Kidney (tissue), 14 donors: Measurements from ENCODE around the gene SLC25A40. TPM values are rescaled to one million over a fixed set of nuclear protein-coding genes. Genes with fewer than 3 reads are reported as not detected.

Experiments
- DNase-seq, 5 donors: peaks; one replicate each; pipeline ENCODE4 v3.0.0-alpha.2; 2013 to 2020
- FAIRE-seq: peaks from 2 replicates; lab custom pipeline; 2012; peaks lifted over from hg19 to GRCh38; lab: Jason Lieb, UNC
- H3K27ac ChIP-seq, 2 donors: one replicate each; pipeline ENCODE4 v1.7.0; 2013; ENCODE audit warnings: low read depth in 2 of 2, low read length in 2 of 2, inconsistent platforms in 1 of 2
- H3K27me3 ChIP-seq: one replicate; pipeline ENCODE4 v1.7.1; 2013; ENCODE audit warnings: low read length, inconsistent platforms; ENCODE audit not compliant: control insufficient read depth, insufficient read depth
- H3K36me3 ChIP-seq, 3 donors: one replicate each; pipeline versions ENCODE4 v1.7.0 to v1.7.1; 2013; ENCODE audit warnings: low read length in 3 of 3, control low read depth in 1 of 3, inconsistent platforms in 1 of 3; ENCODE audit not compliant: insufficient read depth in 3 of 3, control insufficient read depth in 2 of 3
- H3K4me1 ChIP-seq, 3 donors: one replicate each; pipeline versions ENCODE4 v1.7.0 to v1.7.1; 2013; ENCODE audit warnings: low read length in 3 of 3, inconsistent platforms in 1 of 3, low read depth in 1 of 3; ENCODE audit not compliant: control insufficient read depth in 2 of 3, insufficient read depth in 2 of 3
- H3K4me3 ChIP-seq, 3 donors: one replicate each; pipeline versions ENCODE4 v1.7.0 to v1.8.1; 2013; ENCODE audit warnings: low read length in 3 of 3, control low read depth in 1 of 3, inconsistent platforms in 1 of 3
- H3K9ac ChIP-seq, 3 donors: one replicate each; pipeline versions ENCODE4 v1.7.0 to v1.7.1; 2013; ENCODE audit warnings: low read length in 3 of 3, control low read depth in 1 of 3, inconsistent platforms in 1 of 3
- H3K9me3 ChIP-seq, 3 donors: one replicate each; pipeline versions ENCODE4 v1.7.0 to v1.7.1; 2013; ENCODE audit warnings: low read length in 3 of 3, control low read depth in 1 of 3, inconsistent platforms in 1 of 3; ENCODE audit not compliant: control insufficient read depth in 2 of 3, insufficient read depth in 1 of 3
- CTCF ChIP-seq: IDR thresholded peaks from 3 replicates; pipeline ENCODE4 v1.5.1; 2012; ENCODE audit warnings: mild to moderate bottlenecking, moderate library complexity, borderline replicate concordance; ENCODE audit not compliant: insufficient read depth; ENCODE audit errors: extremely low read depth
- intact Hi-C: fragments of 100-400 bp; cut with DNase I; formaldehyde crosslinking; loops from one replicate; pipeline ENCODE4 v1.11.1; 2022
- polyA plus RNA-seq: library from polyadenylated mRNA; stranded (reverse); fragments of 350-450 nt; fragmentation: Illumina TruSeq; extraction: RNeasy Lipid Tissue Mini Kit (QIAGEN cat#74804); gene quantifications from one replicate; pipeline ENCODE4 v1.2.3, GENCODE V29; 2014; ENCODE audit warnings: low read depth, low replicate concordance; ENCODE audit not compliant: insufficient read depth
- total RNA-seq: library from RNA; stranded (reverse); fragmentation: NEBNext Ultra II Directional; extraction: Animal tissue kit (Norgen Biotek cat#: 25700); gene quantifications from one replicate; pipeline ENCODE4 v1.2.1, GENCODE V29; 2021
- donor health status: control.
- donor health status: control.
- donor health status: control.
- donor health status: control.
- donor health status: control.
- donor health status: DM: yes; HTN: yes; CAD: no.
- donor health status: Normal renal cell carcinoma (clear cell type).

SLC25A40 gene
- total and polyA plus RNA-seq, 2 donors from 2014 or later = 11.2 to 25.4 TPM

DNA sequence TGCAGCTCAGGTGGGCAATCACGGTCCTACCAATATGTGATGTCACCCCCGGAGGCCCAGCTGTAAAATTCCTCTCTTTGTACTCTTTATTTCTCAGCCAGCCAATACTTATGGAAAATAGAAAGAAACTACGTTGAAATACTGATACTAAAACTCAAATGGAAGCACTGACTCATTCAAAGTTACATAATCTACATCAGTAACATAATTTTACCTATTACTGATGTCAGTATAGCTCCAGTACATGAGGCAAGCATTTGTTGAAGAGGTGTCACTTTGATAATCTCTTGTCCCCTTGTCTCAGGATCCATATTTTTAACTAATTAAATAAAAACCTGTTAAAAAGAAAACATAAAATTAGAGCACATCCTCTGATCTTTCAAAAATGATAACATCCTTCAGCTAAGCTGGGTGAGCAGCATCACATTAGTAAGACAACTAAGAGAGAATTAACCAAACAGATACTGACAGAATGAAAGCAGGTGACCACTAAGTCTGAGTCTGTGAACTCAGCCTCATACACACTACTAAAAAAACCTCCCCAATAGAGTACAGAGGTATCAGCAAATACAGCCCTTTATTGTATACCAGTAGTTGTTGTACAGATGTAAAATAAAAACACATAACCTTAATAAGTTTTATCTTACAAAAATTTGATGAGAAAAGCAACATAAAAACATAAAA lies 17.6 kb downstream of the SLC25A40 start:
- DNase-seq (no peak), FAIRE-seq (no peak)
- Histone ChIP-seq H3K27ac (no peak overlapping the region), H3K27me3 (no peaks in the 10 kb centered on the region), H3K9ac (no peak overlapping the region), H3K36me3 (peaks cover 2 to 9% (median 3%) of the 10 kb centered on the region in 3 donors), H3K4me3 (no peak overlapping the region), H3K4me1 (no peaks in the 10 kb centered on the region), H3K9me3 (no peaks in the 10 kb centered on the region)
- no peak for TF ChIP-seq CTCF
- intact Hi-C loops = no loop called here

GRCh38 chr7:87853237-87853864 lies 22.8 kb downstream of the SLC25A40 start:
- Histone ChIP-seq H3K27me3 (no peaks in the 10 kb centered on the region), H3K36me3 (peaks cover 2 to 15% (median 3%) of the 10 kb centered on the region in 3 donors), H3K9ac (no peak overlapping the region), H3K9me3 (no peaks in the 10 kb centered on the region), H3K4me1 (no peaks in the 10 kb centered on the region), H3K4me3 (no peak overlapping the region), H3K27ac (no peak overlapping the region)
- FAIRE-seq = no peak
- intact Hi-C loops = no loop called here
- DNase-seq = no peak
- TF ChIP-seq CTCF = no peak

DNA sequence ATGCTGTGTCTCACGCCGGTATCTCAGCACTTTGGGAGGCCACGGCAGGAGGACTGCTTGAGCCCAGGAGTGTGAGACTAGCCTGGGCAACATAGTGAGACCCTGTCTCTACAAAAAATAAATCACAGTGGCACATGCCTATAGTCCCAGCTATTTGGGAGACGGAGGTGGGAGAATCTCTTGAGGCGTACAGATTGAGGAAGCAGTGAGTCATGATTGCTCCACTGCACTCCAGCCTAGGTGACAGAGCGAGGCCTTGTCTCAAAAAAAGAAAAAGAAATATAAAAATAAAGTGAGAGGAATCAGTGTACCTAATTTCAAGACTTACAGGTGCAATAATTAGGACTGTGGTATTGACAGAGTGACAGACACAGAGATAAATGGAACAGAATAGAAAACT lies 23.9 kb downstream of the SLC25A40 start:
- FAIRE-seq (no peak), DNase-seq (no peak)
- Histone ChIP-seq H3K4me3 (no peak overlapping the region), H3K9ac (no peak overlapping the region), H3K9me3 (no peaks in the 10 kb centered on the region), H3K27me3 (no peaks in the 10 kb centered on the region), H3K27ac (no peak overlapping the region), H3K36me3 (peaks cover 0 to 7% (median 2%) of the 10 kb centered on the region in 3 donors), H3K4me1 (no peaks in the 10 kb centered on the region)
- TF ChIP-seq CTCF = no peak
- intact Hi-C loops = no loop called here
